HCT116 (cell line): ENCODE results near the gene PARP8.

ENCODE experiments used
- EZH2 ChIP-seq: fragments of 200-600 bp; sonication (generic); IDR thresholded peaks from 2 replicates; pipeline ENCODE4 v1.6.1; 2017; ENCODE audit warnings: antibody characterized with exemption, mixed run types
- POLR2A ChIP-seq: IDR thresholded peaks from 2 replicates; pipeline ENCODE4 v1.7.0; 2011; ENCODE audit warnings: borderline replicate concordance; ENCODE audit not compliant: insufficient read depth, insufficient read length; ENCODE audit errors: extremely low read depth
- POLR2AphosphoS5 ChIP-seq: IDR thresholded peaks from 2 replicates; pipeline ENCODE4 v1.6.1; 2011; ENCODE audit warnings: mild to moderate bottlenecking, low read depth, low read length, moderate library complexity
- SIN3A ChIP-seq: IDR thresholded peaks from 2 replicates; pipeline ENCODE4 v1.6.1; 2012; ENCODE audit warnings: low read depth
- SP1 ChIP-seq: IDR thresholded peaks from 2 replicates; pipeline ENCODE4 v1.6.1; 2012; ENCODE audit warnings: low read depth
- YY1 ChIP-seq: IDR thresholded peaks from 2 replicates; pipeline ENCODE4 v1.6.1; 2011; ENCODE audit warnings: low read length, low read depth, moderate library complexity, mild to moderate bottlenecking; ENCODE audit not compliant: insufficient replicate concordance; ENCODE audit errors: extremely low read depth
- ZFX ChIP-seq: fragments of 450-650 bp; IDR thresholded peaks from 2 replicates; pipeline ENCODE4 v1.6.1; 2017
- ZNF274 ChIP-seq: fragments of 200-500 bp; sonication (Bioruptor generic); IDR thresholded peaks from 2 replicates; pipeline ENCODE4 v1.6.1; 2014; ENCODE audit warnings: mild to moderate bottlenecking, low read depth, low read length, inconsistent platforms
- TF ChIP-seq, protein P1 (sequence below), 3 experiments: fragments of 200-600 bp in 1 of 3; sonication (generic) in 1 of 3; IDR thresholded peaks in 2 of 3; conservative IDR thresholded peaks in 1 of 3; 2 replicates each; pipeline ENCODE4 v1.5.1; 2012 to 2017; ENCODE audit warnings: low read depth in 2 of 3, low read length in 2 of 3, antibody characterized with exemption in 1 of 3, borderline replicate concordance in 1 of 3, control low read depth in 1 of 3, mild to moderate bottlenecking in 1 of 3, mixed read lengths in 1 of 3, mixed run types in 1 of 3, moderate library complexity in 1 of 3; ENCODE audit not compliant: insufficient read depth in 1 of 3
- TF ChIP-seq, protein P2 (sequence below): IDR thresholded peaks from 2 replicates; pipeline ENCODE4 v1.6.1; 2012; ENCODE audit warnings: low read depth

DNA sequence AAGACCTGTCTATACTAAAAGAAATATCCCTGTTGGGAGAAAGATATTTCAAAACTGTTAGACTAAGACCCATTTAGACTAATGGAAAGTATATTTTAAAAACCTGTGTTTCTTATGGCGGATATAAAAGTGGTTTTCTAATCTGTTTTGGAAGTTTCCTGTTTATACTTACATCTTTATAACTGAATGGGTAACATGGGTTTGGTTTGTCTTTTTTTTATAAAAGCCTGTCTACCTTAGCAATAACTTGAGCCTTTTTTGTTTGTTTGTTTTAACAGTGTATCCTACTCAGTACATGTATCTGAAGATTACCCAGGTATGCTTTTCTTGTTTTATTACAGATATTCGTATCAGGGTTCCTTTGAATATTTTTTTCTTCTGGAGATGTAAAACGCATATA lies 83.4 kb downstream of the PARP8 start:
- TF ChIP-seq, protein P1, sequence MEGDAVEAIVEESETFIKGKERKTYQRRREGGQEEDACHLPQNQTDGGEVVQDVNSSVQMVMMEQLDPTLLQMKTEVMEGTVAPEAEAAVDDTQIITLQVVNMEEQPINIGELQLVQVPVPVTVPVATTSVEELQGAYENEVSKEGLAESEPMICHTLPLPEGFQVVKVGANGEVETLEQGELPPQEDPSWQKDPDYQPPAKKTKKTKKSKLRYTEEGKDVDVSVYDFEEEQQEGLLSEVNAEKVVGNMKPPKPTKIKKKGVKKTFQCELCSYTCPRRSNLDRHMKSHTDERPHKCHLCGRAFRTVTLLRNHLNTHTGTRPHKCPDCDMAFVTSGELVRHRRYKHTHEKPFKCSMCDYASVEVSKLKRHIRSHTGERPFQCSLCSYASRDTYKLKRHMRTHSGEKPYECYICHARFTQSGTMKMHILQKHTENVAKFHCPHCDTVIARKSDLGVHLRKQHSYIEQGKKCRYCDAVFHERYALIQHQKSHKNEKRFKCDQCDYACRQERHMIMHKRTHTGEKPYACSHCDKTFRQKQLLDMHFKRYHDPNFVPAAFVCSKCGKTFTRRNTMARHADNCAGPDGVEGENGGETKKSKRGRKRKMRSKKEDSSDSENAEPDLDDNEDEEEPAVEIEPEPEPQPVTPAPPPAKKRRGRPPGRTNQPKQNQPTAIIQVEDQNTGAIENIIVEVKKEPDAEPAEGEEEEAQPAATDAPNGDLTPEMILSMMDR (IDR thresholded peaks at IDR 0.05 in 2 of 3, conservative IDR thresholded peaks at IDR 0.05 in 1 of 3; ENCODE audit: borderline replicate concordance in 1 of 3, insufficient read depth in 1 of 3, low read depth in 2 of 3, low read length in 2 of 3), result no peak
- TF ChIP-seq YY1 (no peak), POLR2A (no peak), ZNF274 (no peak), SIN3A (no peak), POLR2AphosphoS5 (no peak), ZFX (no peak), EZH2 (no peak), SP1 (no peak)
- TF ChIP-seq, protein P2, sequence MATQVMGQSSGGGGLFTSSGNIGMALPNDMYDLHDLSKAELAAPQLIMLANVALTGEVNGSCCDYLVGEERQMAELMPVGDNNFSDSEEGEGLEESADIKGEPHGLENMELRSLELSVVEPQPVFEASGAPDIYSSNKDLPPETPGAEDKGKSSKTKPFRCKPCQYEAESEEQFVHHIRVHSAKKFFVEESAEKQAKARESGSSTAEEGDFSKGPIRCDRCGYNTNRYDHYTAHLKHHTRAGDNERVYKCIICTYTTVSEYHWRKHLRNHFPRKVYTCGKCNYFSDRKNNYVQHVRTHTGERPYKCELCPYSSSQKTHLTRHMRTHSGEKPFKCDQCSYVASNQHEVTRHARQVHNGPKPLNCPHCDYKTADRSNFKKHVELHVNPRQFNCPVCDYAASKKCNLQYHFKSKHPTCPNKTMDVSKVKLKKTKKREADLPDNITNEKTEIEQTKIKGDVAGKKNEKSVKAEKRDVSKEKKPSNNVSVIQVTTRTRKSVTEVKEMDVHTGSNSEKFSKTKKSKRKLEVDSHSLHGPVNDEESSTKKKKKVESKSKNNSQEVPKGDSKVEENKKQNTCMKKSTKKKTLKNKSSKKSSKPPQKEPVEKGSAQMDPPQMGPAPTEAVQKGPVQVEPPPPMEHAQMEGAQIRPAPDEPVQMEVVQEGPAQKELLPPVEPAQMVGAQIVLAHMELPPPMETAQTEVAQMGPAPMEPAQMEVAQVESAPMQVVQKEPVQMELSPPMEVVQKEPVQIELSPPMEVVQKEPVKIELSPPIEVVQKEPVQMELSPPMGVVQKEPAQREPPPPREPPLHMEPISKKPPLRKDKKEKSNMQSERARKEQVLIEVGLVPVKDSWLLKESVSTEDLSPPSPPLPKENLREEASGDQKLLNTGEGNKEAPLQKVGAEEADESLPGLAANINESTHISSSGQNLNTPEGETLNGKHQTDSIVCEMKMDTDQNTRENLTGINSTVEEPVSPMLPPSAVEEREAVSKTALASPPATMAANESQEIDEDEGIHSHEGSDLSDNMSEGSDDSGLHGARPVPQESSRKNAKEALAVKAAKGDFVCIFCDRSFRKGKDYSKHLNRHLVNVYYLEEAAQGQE, result no peak
